AG09319 (cell line): Measurements from ENCODE around the gene FAM168B.
"Not testable (repeated sequence)": the region's sequence is repeated elsewhere in the genome, so short reads cannot be mapped to it uniquely, and the experiment has no call there.

Source experiments
- DNase-seq: peaks from one replicate; pipeline ENCODE4 v3.0.0-alpha.2; 2010; ENCODE audit warnings: low read depth; ENCODE audit errors: extremely low read depth
- TF ChIP-seq, protein P1 (sequence below): IDR thresholded peaks from 2 replicates; pipeline ENCODE4 v1.5.1; 2011; ENCODE audit warnings: low read depth, mild to moderate bottlenecking, inconsistent platforms, low read length, moderate library complexity

The FAM168B gene

DNA sequence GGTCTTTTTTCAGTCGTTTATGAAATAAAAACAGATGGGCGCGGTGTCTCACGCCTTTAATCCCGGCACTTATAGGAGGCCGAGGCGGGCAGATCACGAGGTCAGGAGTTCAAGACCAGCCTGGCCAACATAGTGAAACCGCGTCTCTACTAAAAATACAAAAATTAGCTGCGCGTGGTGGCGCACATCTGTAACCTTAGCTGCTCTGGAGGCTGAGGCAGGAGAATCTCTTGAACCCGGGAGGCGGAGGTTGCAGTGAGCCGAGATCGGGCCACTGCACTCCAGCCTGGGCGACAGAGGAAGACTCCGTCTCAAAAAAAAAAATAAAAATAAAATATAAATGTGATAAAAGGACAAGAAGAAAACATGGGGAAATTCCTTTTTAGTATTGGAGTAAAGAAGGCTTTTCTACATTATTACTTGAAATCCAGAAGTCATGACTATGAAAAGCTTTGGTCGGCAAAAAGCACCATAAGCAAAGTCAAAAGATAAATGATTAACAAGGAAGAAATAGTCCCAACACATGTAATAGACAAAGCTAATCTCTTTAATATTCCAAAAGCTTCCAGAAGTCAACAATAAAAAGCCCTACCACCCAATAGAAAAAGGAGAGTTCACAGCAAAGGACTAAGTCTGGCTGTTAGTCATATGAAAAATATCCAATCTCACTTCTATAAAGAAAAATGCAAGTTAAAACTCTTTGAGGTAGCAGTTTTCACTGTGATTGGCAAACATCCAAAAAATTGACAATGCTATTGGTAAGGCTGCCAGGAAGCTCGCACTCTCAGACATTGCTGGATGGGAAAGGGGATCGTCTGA lies 1.4 kb upstream of the FAM168B start:
- DNase-seq: no peak

DNA sequence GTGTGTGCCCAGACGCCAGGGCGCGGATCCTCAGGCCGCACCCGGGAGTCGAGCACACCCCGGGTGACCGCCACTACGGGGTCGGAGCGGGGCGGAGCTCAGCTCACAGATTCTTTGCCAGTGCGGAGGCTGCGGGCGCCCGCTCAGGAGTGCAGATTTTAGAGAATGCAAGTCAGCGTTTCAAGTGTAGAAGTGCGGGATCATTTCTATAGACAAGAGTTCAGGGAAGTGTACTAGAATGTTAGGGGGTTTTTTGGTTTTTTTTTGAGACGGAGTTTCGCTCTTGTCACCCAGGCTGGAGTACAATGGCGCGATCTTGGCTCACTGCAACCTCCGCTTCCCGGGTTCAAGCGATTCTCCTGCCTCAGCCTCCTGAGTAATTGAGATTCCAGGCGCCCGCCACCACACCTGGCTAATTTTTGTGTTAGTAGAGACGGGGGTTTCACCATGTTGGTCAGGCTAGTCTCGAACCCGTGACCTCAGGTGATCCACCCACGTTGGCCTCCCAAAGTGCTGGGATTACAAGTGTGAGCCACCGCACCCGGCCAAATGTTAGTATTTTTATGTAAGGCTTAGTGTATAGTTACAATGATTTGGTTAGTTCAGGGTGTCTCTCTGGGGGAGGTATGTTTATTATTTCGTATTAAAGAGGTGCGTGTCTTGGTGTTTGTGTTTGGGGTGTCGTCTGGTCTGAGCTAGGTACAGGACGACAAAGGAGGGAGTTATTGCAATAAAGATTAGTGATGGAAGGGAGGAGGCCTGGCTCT lies 619 bp upstream of the FAM168B start:
- TF ChIP-seq, protein P1, sequence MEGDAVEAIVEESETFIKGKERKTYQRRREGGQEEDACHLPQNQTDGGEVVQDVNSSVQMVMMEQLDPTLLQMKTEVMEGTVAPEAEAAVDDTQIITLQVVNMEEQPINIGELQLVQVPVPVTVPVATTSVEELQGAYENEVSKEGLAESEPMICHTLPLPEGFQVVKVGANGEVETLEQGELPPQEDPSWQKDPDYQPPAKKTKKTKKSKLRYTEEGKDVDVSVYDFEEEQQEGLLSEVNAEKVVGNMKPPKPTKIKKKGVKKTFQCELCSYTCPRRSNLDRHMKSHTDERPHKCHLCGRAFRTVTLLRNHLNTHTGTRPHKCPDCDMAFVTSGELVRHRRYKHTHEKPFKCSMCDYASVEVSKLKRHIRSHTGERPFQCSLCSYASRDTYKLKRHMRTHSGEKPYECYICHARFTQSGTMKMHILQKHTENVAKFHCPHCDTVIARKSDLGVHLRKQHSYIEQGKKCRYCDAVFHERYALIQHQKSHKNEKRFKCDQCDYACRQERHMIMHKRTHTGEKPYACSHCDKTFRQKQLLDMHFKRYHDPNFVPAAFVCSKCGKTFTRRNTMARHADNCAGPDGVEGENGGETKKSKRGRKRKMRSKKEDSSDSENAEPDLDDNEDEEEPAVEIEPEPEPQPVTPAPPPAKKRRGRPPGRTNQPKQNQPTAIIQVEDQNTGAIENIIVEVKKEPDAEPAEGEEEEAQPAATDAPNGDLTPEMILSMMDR: no peak
- no peak for DNase-seq

More for the DNA sequence above, 1.4 kb upstream of the FAM168B start:
- TF ChIP-seq, protein P1: no peak

DNA sequence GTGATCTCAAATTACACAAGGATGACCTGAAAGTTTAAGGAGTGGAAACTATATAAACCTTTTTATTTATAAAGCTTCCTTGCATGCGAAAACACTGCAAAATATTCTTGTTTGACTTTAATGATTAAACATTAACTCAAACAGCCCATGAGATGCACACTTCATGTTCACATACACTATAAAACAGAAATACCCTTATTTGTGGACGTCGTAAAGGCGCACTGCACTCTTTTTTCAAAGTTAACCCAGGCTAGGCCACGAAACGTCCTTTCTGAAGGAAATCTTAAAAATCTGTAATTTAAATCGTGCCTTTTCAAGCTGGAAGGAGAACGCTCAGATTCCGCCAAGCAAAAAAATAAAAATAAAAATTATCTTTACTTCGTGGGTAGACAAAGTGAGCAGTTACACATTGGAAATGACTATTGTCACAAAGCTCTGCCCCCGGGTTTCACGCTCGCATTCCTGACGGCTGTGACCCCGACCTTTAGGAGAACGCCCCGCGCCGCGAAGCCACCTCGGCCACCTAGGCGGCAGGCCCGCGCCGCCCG lies 728 bp downstream of the FAM168B start:
- TF ChIP-seq, protein P1: no peak
- no peak for DNase-seq

DNA sequence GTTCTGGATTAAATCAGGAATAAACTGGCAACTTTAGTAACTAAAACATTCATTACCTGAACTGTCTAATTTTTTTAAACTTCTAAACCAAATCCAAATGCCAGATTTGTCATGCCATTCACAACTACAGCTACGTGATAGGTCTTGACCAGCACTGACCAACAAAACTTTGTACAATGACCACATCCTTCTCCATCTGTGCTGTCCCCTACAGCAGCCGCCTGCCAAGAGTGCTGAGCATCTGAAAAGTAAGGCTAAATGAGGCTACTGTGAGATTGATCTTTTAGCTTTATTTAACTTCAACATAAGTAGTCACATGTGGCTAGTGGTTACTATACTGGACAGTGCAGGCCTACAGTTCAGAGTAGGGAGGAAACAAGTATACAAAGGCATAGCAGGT lies 7.6 kb downstream of the FAM168B start:
- DNase-seq: no peak
- TF ChIP-seq, protein P1: no peak

DNA sequence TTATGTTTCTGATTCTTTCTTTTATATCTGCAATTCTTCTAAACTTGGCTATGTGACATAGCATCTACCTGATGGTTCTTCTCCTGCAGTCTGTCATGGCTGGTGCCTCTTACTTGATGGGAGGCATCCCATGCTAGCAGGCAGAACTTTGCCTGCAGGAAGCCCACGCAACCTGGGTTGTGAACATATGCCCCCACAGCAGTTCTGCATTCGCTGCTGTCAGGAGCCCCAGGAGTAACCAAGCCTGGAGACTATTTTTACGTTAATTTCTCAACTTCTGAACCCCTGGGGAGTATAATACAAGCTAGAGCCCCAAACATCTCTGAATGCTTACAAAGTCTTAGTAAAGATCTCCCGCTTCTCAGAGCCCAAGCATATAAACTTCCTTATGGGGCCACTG lies 12.1 kb downstream of the FAM168B start:
- TF ChIP-seq, protein P1: no peak
- DNase-seq: no peak

DNA sequence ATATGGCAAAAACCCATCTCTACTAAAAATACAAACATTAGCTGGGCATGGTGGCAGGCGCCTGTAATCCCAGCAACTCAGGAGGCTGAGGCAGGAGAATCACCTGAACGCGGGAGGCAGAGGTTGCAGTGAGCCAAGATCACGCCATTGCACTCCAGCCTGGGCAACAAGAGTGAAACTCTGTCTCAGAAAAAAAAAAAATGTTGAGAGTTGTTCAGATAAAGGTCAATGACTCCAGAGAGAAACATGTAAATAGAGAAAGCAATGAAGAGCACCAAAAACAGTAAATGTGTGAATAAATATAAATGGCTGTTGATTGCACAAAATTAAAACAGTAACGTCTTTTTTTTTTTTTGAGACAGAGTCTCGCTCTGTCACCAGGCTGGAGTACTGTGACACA lies 13.3 kb downstream of the FAM168B start:
- not testable (repeated sequence) for DNase-seq

DNA sequence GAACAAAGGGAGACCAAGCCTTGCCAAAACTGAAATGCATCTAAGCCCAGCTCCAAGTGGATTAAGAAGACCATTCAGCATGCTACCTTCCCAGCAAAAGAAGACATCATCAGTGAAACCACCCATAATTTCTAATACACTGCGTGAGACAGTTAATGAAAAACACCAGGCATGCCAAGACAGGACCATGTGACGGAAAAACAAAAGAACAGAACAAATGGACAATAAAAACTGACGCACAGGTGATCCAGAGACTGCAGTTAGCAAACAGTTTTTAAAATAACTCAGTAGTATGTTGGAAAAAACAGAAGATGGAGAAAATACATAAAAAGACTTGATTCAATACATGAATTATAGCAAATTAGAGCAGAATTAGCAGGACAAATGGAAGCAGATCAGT lies 15.3 kb downstream of the FAM168B start:
- TF ChIP-seq, protein P1: no peak

More for the DNA sequence above, 15.3 kb downstream of the FAM168B start:
- DNase-seq: no peak
